GM12801 (cell line): ENCODE measurements around the gene HDAC9.

Experiments
- CTCF ChIP-seq: IDR thresholded peaks from one replicate; pipeline ENCODE4 v1.5.1; 2011; ENCODE audit warnings: control low read depth; ENCODE audit not compliant: insufficient read length; ENCODE audit errors: extremely low read depth

Gene HDAC9

DNA sequence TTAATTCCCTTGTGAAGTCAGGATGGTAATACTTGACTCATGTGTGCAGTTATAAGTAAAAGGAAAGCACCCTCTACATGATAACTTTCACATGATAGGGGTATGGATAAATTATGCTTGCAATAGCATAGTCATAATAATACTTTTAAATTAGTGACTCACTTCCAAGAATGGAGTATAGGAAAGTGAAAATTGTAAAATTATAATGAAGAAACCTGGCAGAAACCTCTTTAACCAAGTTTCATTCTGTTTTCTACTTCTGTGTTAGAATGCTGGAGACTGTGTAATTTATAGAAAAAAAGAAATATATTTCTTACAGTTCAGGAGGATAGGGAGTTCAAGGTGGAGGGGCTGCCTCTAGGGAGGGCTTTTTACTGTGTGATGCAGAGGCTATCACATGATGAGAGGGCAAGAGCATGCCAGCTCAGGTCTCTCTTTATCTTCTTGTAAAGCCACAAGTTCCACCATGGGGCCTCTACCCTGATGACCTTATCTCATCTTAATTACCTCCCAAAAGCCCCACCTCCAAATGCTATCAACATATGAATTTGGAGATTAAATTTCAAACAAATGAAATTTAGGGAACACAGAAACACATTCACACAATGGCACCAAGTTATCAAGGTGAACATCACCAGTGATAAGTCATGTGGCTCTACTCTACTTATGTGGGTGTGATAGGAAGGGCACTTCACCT lies 43.2 kb downstream of the HDAC9 start:
- TF ChIP-seq CTCF, result no peak

- TF ChIP-seq CTCF, result no peak
Measured at GRCh38 chr7:18540396-18540795, 44.8 kb downstream of the HDAC9 start.

- no peak for TF ChIP-seq CTCF
Measured at GRCh38 chr7:18541181-18541870, 45.8 kb downstream of the HDAC9 start.

- no peak for TF ChIP-seq CTCF
Measured at GRCh38 chr7:18541871-18542212, 46.3 kb downstream of the HDAC9 start.

- TF ChIP-seq CTCF, result no peak
Measured at GRCh38 chr7:18546576-18546975, 51.0 kb downstream of the HDAC9 start.

- TF ChIP-seq CTCF, result no peak
Measured at GRCh38 chr7:18547509-18548187, 52.1 kb downstream of the HDAC9 start.

- no peak for TF ChIP-seq CTCF
Measured at GRCh38 chr7:18548534-18548933, 53.0 kb downstream of the HDAC9 start.
